A673 (cell line): Measurements from ENCODE around the gene NXF1. TPM values are rescaled to one million over a fixed set of nuclear protein-coding genes. Genes with fewer than 3 reads are reported as not detected.
A peak's percentile ranks its signal among the peaks of the same experiment; 100 is the strongest.

Experiments
- Bru-seq: library from RNA; stranded (reverse); fragments of 400-500 nt; gene quantifications from one replicate; lab custom pipeline; 2021; lab: Mats Ljungman, UMichigan
- BruChase-seq, 2 experiments: library from RNA; stranded (reverse); fragments of 400-500 nt; gene quantifications; one replicate each; lab custom pipeline; 2021; lab: Mats Ljungman, UMichigan
- BruUV-seq: library from RNA; stranded (reverse); fragments of 400-500 nt; replicated peaks from 2 replicates; lab custom pipeline; 2021; lab: Mats Ljungman, UMichigan
- CTCF ChIA-PET: fragments of 300-600 bp; sonication (Branson Sonifier 250); formaldehyde crosslinking; loops from one replicate; lab custom pipeline; 2022; ENCODE audit warnings: antibody characterized with exemption; lab: Charles Lee
- POLR2A ChIA-PET: fragments of 300-600 bp; sonication (Branson Sonifier 250); formaldehyde crosslinking; loops from one replicate; lab custom pipeline; 2022; ENCODE audit warnings: antibody characterized with exemption; ENCODE audit not compliant: low non-redundant PET; lab: Charles Lee
- DNase-seq: peaks from one replicate; pipeline ENCODE4 v3.0.0-alpha.2; 2015; ENCODE audit warnings: low spot score
- H3K27ac ChIP-seq: fragments of 200-600 bp; sonication (generic); 2 replicates; pipeline ENCODE4 v1.5.1; 2016; ENCODE audit warnings: mixed run types, low read depth, mild to moderate bottlenecking, mixed read lengths, antibody characterized with exemption, low read length; ENCODE audit not compliant: poor library complexity, severe bottlenecking
- H3K27me3 ChIP-seq: fragments of 200-600 bp; sonication (generic); replicated peaks from 2 replicates; pipeline ENCODE4 v1.6.1; 2017; ENCODE audit warnings: mixed run types, low read depth, mild to moderate bottlenecking, mixed read lengths, antibody characterized with exemption, low read length; ENCODE audit not compliant: insufficient read depth, poor library complexity
- H3K36me3 ChIP-seq: fragments of 200-600 bp; sonication (generic); 2 replicates; pipeline ENCODE4 v1.6.1; 2016; ENCODE audit warnings: mixed run types, mild to moderate bottlenecking, mixed read lengths, antibody characterized with exemption, low read length; ENCODE audit not compliant: insufficient read depth, poor library complexity, severe bottlenecking
- H3K4me1 ChIP-seq: fragments of 200-600 bp; sonication (generic); 2 replicates; pipeline ENCODE4 v1.6.1; 2017; ENCODE audit warnings: mixed run types, mild to moderate bottlenecking, mixed read lengths, antibody characterized with exemption, low read length; ENCODE audit not compliant: insufficient read depth, poor library complexity, severe bottlenecking
- H3K4me3 ChIP-seq: fragments of 200-600 bp; sonication (generic); 2 replicates; pipeline ENCODE4 v1.5.1; 2016; ENCODE audit warnings: low read depth, mixed run types, mild to moderate bottlenecking, mixed read lengths, low read length; ENCODE audit not compliant: poor library complexity, severe bottlenecking
- H3K9me3 ChIP-seq: fragments of 200-600 bp; sonication (generic); 2 replicates; pipeline ENCODE4 v1.6.1; 2016; ENCODE audit warnings: mixed run types, low read depth, mild to moderate bottlenecking, mixed read lengths, antibody characterized with exemption, low read length; ENCODE audit not compliant: poor library complexity, severe bottlenecking
- EZH2 ChIP-seq: fragments of 200-600 bp; sonication (generic); IDR thresholded peaks from 2 replicates; pipeline ENCODE4 v1.6.1; 2017; ENCODE audit warnings: borderline replicate concordance, low read depth, mild to moderate bottlenecking, mixed read lengths, antibody characterized with exemption, low read length; ENCODE audit not compliant: poor library complexity, severe bottlenecking
- intact Hi-C: fragments of 100-400 bp; cut with micrococcal nuclease; formaldehyde crosslinking; loops from one replicate; pipeline ENCODE4 v1.10.0; 2022; ENCODE audit not compliant: unreplicated experiment
- long read RNA-seq: library from polyadenylated mRNA; stranded (forward); transcript quantifications from one replicate; pipeline ENCODE4 v2.0.0, GENCODE V29; 2022
- total RNA-seq: library from RNA; stranded (reverse); gene quantifications from 2 replicates; pipeline ENCODE4 v1.2.3, GENCODE V29; 2021
- TF ChIP-seq, protein P1 (sequence below): fragments of 300-800, 200-600 bp; sonication (generic); conservative IDR thresholded peaks from 2 replicates; pipeline ENCODE4 v1.5.1; 2017; ENCODE audit warnings: low read depth, mild to moderate bottlenecking, antibody characterized with exemption, low read length, moderate library complexity, mixed read lengths

NXF1 gene
- total RNA-seq (78.8 and 82.0 TPM in 2 replicates), Bru-seq, nascent RNA (percentile 78 among the genes with signal in this experiment), BruChase-seq, experiment 1, labeled RNA remaining after a 2-hour chase (percentile 89 among the genes with signal in this experiment), BruChase-seq, experiment 2, labeled RNA remaining after a 6-hour chase (percentile 91 among the genes with signal in this experiment)
- long read RNA-seq, full-length matches to known transcripts, result 81 of 98 reads
- long read RNA-seq, partial matches to known transcripts, result 9 of 98 reads
- long read RNA-seq, other reads (novel, unspliced or antisense), result 8 of 98 reads

- peak; percentile 96 for DNase-seq
- H3K27me3 ChIP-seq, result no peaks in the 10 kb centered on the region
- no peak for TF ChIP-seq EZH2
- TF ChIP-seq, protein P1, sequence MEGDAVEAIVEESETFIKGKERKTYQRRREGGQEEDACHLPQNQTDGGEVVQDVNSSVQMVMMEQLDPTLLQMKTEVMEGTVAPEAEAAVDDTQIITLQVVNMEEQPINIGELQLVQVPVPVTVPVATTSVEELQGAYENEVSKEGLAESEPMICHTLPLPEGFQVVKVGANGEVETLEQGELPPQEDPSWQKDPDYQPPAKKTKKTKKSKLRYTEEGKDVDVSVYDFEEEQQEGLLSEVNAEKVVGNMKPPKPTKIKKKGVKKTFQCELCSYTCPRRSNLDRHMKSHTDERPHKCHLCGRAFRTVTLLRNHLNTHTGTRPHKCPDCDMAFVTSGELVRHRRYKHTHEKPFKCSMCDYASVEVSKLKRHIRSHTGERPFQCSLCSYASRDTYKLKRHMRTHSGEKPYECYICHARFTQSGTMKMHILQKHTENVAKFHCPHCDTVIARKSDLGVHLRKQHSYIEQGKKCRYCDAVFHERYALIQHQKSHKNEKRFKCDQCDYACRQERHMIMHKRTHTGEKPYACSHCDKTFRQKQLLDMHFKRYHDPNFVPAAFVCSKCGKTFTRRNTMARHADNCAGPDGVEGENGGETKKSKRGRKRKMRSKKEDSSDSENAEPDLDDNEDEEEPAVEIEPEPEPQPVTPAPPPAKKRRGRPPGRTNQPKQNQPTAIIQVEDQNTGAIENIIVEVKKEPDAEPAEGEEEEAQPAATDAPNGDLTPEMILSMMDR, result peak; percentile 12; the same call in 1 of the 2 replicates
- H3K9me3 ChIP-seq, result no peaks in the 10 kb centered on the region
- peak within 1 kb of the TSS; percentile 82 for H3K4me3 ChIP-seq
- peaks cover 35% of the 10 kb centered on the region for H3K36me3 ChIP-seq
- peak within 1 kb of the TSS; percentile 87 for H3K27ac ChIP-seq
- ChIA-PET POLR2A (interaction anchor here (0.5 kb wide), 1 partner anchor 308 kb away, joined by 4 read pairs; no protein-coding TSS in a partner anchor), CTCF (no interaction called here)
- intact Hi-C loops, result no loop called here
- no TSS peak for BruUV-seq
- peaks cover 19% of the 10 kb centered on the region for H3K4me1 ChIP-seq
These were observed at the start of gene NXF1 for GRCh38 chr11:62805076-62805892. TSS of gene NXF1 (minus strand) at chr11:62805440. CDS start at chr11:62805356, 84 bp downstream.

DNA sequence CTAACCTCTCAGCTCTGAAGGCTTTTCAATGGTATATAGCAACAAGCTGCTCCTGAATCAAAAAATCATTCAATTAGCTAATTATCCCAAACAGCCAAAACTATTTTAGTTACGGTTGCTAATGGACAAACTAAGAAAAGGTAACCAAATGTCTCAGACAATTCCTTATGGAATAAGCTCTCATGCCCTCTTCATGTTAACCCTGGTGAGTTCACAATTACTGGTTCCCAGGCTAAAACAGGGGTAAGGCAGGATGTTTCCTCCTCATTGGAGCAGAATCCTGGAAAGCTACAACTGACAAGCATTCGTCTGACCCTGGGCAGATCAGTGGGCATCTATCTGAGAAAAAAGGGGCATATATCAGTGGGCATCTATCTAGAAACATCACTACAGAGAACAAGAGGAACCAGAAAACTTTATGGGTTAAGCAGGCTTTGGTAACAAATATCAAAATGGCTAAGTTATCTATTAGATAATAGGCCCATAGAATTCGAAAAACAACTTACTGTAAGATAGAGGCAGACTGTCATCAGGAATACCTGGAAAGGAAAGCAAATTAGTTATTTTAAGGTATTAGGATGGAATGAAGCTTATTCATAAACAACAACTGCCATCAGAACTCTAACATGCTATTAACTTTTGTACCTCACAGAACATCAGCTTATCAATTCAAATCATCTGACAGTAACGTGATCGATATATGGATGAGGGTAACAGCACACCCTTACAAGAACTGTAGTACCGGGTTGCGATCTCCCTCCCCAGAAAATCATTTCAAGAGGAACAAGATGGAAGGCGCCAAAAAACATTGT, 49.0 kb upstream of the NXF1 start:
- peak overlapping the region; percentile 70 for H3K4me3 ChIP-seq
- TF ChIP-seq, protein P1, result no peak
- no peak for TF ChIP-seq EZH2
- BruUV-seq, result no TSS peak
- no peak for DNase-seq
- H3K4me1 ChIP-seq, result peaks cover 8% of the 10 kb centered on the region
- ChIA-PET CTCF (no interaction called here), POLR2A (interaction anchor here (0.6 to 3.6 kb wide), 5 partner anchors 13 to 501 kb away, joined by 3 to 27 read pairs (median 5); partner anchors contain the start of genes HNRNPUL2 and STX5)
- H3K9me3 ChIP-seq, result no peaks in the 10 kb centered on the region
- H3K27me3 ChIP-seq, result no peaks in the 10 kb centered on the region
- H3K27ac ChIP-seq, result peak overlapping the region; percentile 92
- intact Hi-C loops, result loop anchor here (10.0 kb wide), 1 partner anchor 259 kb away; the partner anchor contains the start of gene TUT1
- H3K36me3 ChIP-seq, result peaks cover 42% of the 10 kb centered on the region
